GM12892 (cell line): ENCODE measurements around the gene ACACB.

Source experiments
- DNase-seq: peaks from one replicate; pipeline ENCODE4 v3.0.0; 2011; ENCODE audit not compliant: insufficient read length
- FAIRE-seq: peaks from 2 replicates; lab custom pipeline; 2011; peaks lifted over from hg19 to GRCh38; lab: Jason Lieb, UNC
- POLR2A ChIP-seq: IDR thresholded peaks from 2 replicates; pipeline ENCODE4 v1.6.1; 2011; ENCODE audit warnings: low read depth, low read length, control low read depth
- POLR2AphosphoS5 ChIP-seq: IDR thresholded peaks from 2 replicates; pipeline ENCODE4 v1.6.1; 2011; ENCODE audit warnings: low read depth, low read length, control low read depth
- TAF1 ChIP-seq: IDR thresholded peaks from 2 replicates; pipeline ENCODE4 v1.6.1; 2011; ENCODE audit warnings: low read depth, mild to moderate bottlenecking, control low read depth, low read length, borderline replicate concordance

ACACB gene

DNA sequence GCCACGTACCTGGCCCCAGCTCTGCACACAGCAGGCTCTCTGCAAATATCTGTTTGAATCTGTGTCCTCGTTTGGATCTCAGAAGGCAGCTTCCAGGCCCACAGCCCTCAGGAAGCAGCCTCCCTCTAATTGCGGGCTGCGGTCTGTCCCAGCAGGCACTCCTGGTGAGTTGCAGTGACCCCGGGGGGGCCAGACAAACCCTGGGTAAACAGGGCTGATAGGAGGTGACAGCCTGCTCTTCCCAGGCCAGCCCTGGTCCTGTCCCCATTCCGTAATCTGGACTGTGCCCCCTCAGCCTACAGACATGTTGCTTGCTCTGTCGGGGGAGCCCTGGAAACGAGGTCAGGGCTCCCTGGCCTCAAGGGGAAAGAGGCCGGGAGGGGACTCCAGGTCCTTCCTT lies 190.7 kb downstream of the ACACB start:
- no peak for FAIRE-seq
- DNase-seq = no peak

GRCh38 chr12:109308534-109309380 lies 192.4 kb downstream of the ACACB start, which contains the start of gene FOXN4:
Gene FOXN4 (minus strand): TSS chr12:109309284. CDS start chr12:109308321, 963 bp downstream.
- TF ChIP-seq POLR2AphosphoS5 (no peak), POLR2A (no peak), TAF1 (no peak)
- FAIRE-seq (no peak), DNase-seq (no peak)

More for the DNA sequence above, 190.7 kb downstream of the ACACB start:
- no peak for TF ChIP-seq POLR2AphosphoS5
- TF ChIP-seq TAF1 = no peak
- TF ChIP-seq POLR2A = no peak

DNA sequence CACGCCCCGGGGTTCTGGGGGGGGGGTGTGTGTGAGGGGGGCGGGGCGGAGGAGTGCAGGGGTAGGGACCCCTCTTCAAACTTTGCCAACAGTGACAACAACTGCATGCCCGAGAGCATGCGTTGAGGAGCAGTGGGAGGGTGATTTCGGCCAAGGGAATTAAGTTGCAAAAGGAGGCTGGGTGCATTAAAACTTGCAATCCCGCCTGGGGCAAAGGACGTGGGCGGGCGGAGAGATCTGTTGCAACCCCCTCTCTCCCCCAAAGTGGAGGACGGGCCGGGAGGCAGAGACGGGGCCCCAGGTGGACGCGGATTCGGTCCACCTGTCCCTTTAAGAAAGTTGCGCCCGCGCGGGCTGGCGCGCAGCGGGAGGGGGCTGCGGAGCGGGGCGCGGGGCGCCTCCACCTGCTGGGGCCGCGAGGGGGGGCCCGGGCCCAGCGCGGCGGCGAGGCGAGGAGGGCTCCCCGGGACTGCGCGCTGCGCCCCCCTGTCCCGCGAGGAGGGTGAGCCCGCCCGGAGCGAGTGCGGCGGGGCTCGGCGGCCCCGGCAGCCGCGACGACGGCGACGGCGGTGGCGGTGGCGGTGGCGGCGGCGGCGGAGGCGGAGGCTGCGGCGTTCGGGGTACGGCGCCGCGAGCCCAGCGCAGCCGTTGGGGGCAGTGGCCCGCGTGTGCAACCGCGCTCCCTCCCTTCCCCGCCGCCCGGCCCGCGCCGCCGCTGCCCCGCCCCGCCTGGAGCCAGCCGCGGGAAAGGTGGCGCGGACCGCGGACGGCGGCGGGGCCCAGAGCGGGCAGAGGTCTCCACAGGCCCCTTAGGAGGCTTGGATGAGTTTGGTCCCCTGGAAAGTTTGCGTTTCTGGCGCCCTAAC lies 193.2 kb downstream of the ACACB start:
- DNase-seq = no peak
- TF ChIP-seq POLR2AphosphoS5 = no peak
- TF ChIP-seq POLR2A = no peak
- no peak for TF ChIP-seq TAF1
- no peak for FAIRE-seq

DNA sequence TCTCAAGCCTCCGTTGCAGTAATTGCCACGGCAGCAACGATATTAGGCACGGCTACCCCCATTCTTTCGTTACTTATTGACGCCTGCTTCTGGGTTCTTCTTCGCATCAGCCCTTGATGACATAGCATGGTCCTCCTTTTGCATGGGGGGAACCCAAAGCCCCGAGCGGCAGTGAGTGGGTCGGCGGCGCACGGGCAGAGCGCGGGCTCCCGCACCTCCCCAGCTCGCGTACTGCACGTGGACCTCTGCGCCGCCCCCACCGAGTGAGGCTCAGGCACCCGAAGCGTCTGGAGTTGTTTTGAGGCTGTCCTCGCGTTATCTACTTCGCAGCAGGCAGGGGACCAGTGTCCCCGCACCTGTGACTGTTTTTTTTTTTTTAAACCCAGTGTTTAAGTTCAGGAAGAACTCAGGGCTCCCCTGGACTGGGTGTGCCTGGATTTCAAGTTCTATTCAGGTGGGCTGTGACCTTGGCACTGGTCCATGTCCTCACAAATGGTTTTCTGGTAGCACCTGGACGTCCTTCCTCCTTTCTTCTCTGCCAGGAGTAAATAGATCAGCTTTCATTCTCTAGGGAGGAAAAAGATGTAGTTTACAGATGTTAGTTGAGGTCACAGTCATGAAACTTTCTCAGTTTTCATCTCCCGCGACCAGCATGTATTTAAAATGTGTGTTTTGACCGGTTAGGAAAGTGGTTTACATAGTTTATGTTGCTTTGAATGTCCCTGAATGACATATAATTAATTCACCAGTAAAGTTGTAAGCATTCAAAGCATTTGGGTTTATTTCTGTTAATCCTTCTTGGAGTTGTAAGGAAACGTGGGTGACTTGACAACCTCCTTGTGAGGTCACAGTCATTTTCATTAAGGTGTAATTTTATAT lies 194.1 kb downstream of the ACACB start:
- TF ChIP-seq POLR2AphosphoS5 (no peak), TAF1 (no peak), POLR2A (no peak)
- FAIRE-seq (no peak), DNase-seq (no peak)
